HS-27A (cell line): ENCODE data around the gene TRIM14.
"Not testable (repeated sequence)": the region's sequence is repeated elsewhere in the genome, so short reads cannot be mapped to it uniquely, and the experiment has no call there.

Experiments
- DNase-seq: peaks from one replicate; pipeline ENCODE4 v3.0.0-alpha.2; 2012; ENCODE audit warnings: low read depth, missing footprints

TRIM14 gene

GRCh38 chr9:98047002-98047401, 72.0 kb downstream of the TRIM14 start:
- DNase-seq = no peak

GRCh38 chr9:98046180-98046543, 72.9 kb downstream of the TRIM14 start:
- no peak for DNase-seq

- no peak for DNase-seq
Measured at GRCh38 chr9:98045234-98046179, 73.5 kb downstream of the TRIM14 start.

- DNase-seq = no peak
Measured at GRCh38 chr9:98043915-98044314, 75.1 kb downstream of the TRIM14 start.

- no peak for DNase-seq
Measured at GRCh38 chr9:98040212-98040611, 78.8 kb downstream of the TRIM14 start.

- DNase-seq = no peak
Measured at GRCh38 chr9:98039607-98040017, 79.4 kb downstream of the TRIM14 start.

- DNase-seq = no peak
Measured at GRCh38 chr9:98038958-98039357, 80.1 kb downstream of the TRIM14 start.

- no peak for DNase-seq
Measured at GRCh38 chr9:98037357-98037756, 81.7 kb downstream of the TRIM14 start.

GRCh38 chr9:98034593-98035546, 84.2 kb downstream of the TRIM14 start:
- no peak for DNase-seq

- DNase-seq = no peak
Measured at GRCh38 chr9:98031935-98032334, 87.1 kb downstream of the TRIM14 start.

GRCh38 chr9:98031169-98031568, 87.9 kb downstream of the TRIM14 start:
- DNase-seq = no peak

GRCh38 chr9:98024702-98025101, 94.3 kb downstream of the TRIM14 start:
- DNase-seq = no peak

- DNase-seq = no peak
Measured at GRCh38 chr9:98022447-98022846, 96.6 kb downstream of the TRIM14 start.

GRCh38 chr9:98021306-98022040, 97.5 kb downstream of the TRIM14 start:
- no peak for DNase-seq

- DNase-seq = no peak
Measured at GRCh38 chr9:98020476-98021145, 98.4 kb downstream of the TRIM14 start.

GRCh38 chr9:98019869-98020268, 99.2 kb downstream of the TRIM14 start:
- not testable (repeated sequence) for DNase-seq
